ENCODE results near the gene PNKD.

The PNKD gene

DNA sequence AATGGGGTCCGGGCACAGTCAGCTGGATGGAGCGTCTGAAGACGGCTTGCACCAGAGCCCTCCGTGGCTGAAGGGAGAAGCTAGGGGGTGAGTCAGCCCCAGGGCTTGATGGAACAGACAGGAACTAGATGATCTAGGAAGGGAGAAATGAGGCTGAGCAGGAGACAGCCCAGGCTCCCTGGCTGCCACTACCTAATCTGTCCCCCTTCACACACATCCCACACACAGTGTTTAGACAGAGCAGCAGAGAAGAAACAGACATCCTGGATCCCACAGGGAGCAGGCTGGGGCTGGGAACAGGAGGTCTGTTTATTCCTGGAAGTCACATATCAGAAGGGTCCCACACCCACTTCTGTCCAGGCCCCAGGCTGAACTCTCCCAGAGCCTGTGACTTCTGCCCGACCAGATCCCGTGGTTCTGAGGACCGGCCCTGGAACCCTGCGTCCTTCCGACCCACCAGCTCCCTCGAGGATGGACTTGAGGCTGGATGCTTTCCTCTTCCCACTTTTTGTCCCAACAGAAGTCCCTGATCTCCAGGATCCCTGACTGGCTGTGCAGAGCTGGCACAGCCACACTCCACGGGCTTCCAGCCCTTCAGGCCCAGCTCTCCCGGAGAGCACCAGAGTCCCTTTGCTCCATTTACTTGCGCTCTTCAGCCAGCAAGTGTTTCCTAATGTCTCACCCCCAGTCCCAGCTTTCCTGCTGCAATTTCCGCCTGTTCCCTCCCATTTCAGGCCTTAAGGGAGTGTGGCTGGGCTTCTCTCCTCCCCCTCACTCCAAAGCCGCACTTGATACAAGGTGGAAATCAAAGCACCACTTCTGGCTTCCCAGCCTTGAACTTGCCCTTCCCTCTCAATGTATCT, 11.0 kb upstream of the PNKD start:
- Histone ChIP-seq H3K27ac (peak overlapping the region; percentile 29 to 89 (median 69); a peak in 17 of 22 replicates), H3K9ac (peak overlapping the region in 7 of 11 experiments; percentile 23 to 57 (median 36); a peak in 12 of 22 replicates), H3K4me3 (peak overlapping the region in 1 of 10 experiments; percentile 22; a peak in 1 of 20 replicates), H3K27me3 (no peaks in the 10 kb centered on the region), H4K20me1 (peaks cover 0 to 53% (median 26%) of the 10 kb centered on the region in 11 experiments; a peak in 19 of 22 replicates), H3K36me3 (peaks cover 36 to 48% (median 45%) of the 10 kb centered on the region in 11 experiments), H3K4me1 (peaks cover 58 to 100% (median 82%) of the 10 kb centered on the region in 10 experiments), H3K9me3 (replicated peaks in 1 of 11) (no peaks in the 10 kb centered on the region), H3K4me2 (peak overlapping the region; percentile 66 to 98 (median 76); a peak in 20 of 22 replicates)
- no peak for TF ChIP-seq Cebpa-rat (IDR thresholded peaks at IDR 0.05)

DNA sequence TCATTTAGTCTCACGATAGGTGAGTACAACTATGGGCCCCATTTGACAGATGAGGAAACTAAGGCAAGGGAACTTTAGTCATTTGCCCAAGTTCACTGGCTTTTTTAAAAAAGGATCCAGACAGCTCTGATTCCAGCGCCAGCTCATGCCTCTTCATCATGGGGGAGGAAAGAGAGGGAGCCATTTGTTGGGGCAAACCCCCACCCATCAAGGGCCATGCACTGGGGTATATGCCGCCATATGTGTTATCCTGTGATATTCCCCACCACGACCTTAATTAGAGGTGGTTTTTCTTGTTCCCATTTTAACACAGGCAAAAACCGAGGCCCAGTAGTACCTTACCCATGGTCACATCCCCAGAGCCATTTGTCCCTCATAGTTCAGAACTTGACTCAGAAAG, 10.2 kb upstream of the PNKD start:
- H3K4me2 ChIP-seq: peak overlapping the region in 6 of 11 experiments; percentile 76 to 98 (median 91); a peak in 10 of 22 replicates
- H3K9ac ChIP-seq: peak overlapping the region in 1 of 11 experiments; percentile 57; a peak in 1 of 22 replicates
- H4K20me1 ChIP-seq: peaks cover 0 to 53% (median 23%) of the 10 kb centered on the region in 11 experiments; a peak in 17 of 22 replicates
- peaks cover 64 to 100% (median 90%) of the 10 kb centered on the region in 10 experiments for H3K4me1 ChIP-seq
- peaks cover 36 to 48% (median 45%) of the 10 kb centered on the region in 11 experiments for H3K36me3 ChIP-seq
- peak overlapping the region in 7 of 11 experiments; percentile 63 to 89 (median 81); a peak in 8 of 22 replicates for H3K27ac ChIP-seq
- H3K27me3 ChIP-seq: no peaks in the 10 kb centered on the region
- H3K9me3 ChIP-seq (replicated peaks in 1 of 11): no peaks in the 10 kb centered on the region
- H3K4me3 ChIP-seq: no peak overlapping the region
- TF ChIP-seq Cebpa-rat (IDR thresholded peaks at IDR 0.05): no peak

DNA sequence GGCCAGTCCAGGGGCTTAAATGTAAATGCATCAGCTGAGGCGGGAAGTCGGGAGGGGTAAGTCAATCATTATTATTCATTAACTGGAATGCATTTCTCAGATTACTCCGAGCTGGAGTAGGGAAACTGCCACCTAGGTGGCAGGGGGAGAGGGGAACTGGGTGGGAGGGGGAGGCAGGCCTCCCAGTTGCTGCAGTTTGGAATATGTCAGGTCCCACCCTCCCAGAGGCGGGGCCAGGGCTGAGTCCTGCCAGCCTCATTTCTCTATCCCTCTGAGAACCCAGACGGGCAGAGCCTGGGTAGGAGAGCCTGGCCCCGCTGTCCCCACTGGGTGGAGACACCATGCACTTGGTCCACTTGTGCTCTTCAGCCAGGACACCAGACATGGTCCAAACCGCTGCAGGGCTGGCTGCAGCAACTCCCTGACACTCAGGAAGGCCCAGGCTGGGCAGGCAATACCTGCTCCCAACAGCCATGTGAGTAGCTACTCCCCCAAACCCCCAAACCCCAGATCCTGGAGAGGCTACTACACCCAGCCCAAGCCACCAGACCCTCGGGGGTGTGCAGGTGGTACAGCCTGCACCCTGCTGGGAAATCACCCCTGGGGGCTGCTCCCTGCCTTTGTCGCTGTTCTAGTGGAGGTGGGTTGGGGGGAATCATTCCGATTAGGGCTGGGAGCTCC, 9.4 kb upstream of the PNKD start, which contains the start of gene GPBAR1:
TSS of gene GPBAR1 (plus strand) at position 274 of the 681 bp plus-strand sequence. CDS start 1,710 bp downstream, outside the sequence.
- peak within 1 kb of the TSS; percentile 78 to 98 (median 87) for H3K4me2 ChIP-seq
- TF ChIP-seq Cebpa-rat (IDR thresholded peaks at IDR 0.05): no peak
- peak within 1 kb of the TSS; percentile 58 to 76 (median 70) for H3K9ac ChIP-seq

DNA sequence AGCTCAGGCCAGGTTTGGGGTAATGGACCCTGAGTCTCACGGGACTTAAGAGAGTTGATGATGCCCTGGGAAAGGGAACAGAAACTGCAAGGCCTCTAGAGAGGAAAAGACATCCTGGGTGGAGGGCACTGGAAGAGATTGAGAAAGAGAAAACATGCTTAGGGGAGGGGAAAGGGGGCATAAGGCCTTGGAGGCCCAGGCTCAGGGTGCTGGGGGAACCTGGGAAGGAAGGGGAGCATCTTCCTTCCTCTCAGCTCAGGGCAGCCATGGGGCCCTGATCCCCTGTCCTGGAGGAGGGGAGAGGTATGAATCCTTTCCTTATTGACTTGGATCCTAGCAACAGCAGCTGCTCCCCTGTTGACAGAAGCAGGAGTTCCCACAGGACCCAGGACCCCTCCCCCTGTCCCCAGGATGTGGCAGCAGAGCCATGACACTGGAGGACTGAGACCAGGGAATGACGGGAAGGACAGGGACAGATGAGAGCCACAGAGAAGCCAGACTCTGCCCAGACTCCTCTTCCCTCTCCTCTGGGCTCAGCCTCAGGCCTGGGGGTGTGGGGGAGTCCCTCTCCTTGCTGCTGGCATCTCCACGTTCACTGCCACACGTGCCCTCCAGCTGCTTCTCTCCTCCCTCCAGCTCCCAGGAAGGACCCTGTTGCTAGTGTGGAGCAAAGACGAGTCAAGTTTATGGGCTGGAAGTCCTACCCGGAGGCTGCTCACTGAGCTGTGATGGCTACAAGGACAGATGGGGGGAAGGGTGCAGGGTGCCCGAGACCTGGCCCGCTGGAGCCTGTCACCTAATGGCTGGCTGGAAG, 8.7 kb upstream of the PNKD start:
- Histone ChIP-seq H3K9me3 (replicated peaks in 1 of 11) (no peaks in the 10 kb centered on the region), H4K20me1 (peaks cover 0 to 54% (median 24%) of the 10 kb centered on the region in 11 experiments; a peak in 18 of 22 replicates), H3K27me3 (no peaks in the 10 kb centered on the region), H3K9ac (peak overlapping the region; percentile 58 to 76 (median 70)), H3K4me1 (peaks cover 64 to 99% (median 88%) of the 10 kb centered on the region in 10 experiments), H3K27ac (peak overlapping the region; percentile 53 to 89 (median 79)), H3K36me3 (peaks cover 38 to 48% (median 45%) of the 10 kb centered on the region in 11 experiments), H3K4me2 (peak overlapping the region; percentile 78 to 98 (median 87)), H3K4me3 (peak overlapping the region in 8 of 10 experiments; percentile 24 to 63 (median 29); a peak in 13 of 20 replicates)
- TF ChIP-seq Cebpa-rat (IDR thresholded peaks at IDR 0.05): no peak

More for the DNA sequence above, 9.4 kb upstream of the PNKD start, which contains the start of gene GPBAR1:
- Histone ChIP-seq H4K20me1 (peaks cover 0 to 54% (median 24%) of the 10 kb centered on the region in 11 experiments; a peak in 18 of 22 replicates), H3K4me1 (peaks cover 64 to 100% (median 93%) of the 10 kb centered on the region in 10 experiments), H3K9me3 (replicated peaks in 1 of 11) (no peaks in the 10 kb centered on the region), H3K4me3 (peak within 1 kb of the TSS in 8 of 10 experiments; percentile 24 to 63 (median 29); a peak in 13 of 20 replicates), H3K36me3 (peaks cover 36 to 48% (median 45%) of the 10 kb centered on the region in 11 experiments), H3K27me3 (no peaks in the 10 kb centered on the region), H3K27ac (peak within 1 kb of the TSS; percentile 53 to 89 (median 79))

DNA sequence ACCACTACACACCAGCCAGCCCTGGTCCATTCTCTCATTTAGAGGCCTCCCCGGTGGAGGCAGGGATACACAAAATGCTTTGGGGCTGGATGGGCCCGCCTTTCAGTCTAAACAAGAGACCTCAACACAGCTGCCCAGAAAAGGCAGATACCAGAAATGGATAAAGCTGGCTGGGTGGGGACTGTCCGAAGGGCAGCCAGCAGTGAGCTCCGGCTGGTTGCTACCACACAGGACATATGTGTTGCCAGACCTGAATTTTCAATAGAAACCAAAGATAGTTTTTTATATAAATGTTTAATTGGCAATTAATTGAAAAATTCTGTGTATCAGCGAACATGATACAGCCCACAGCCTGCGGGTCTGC, 8.1 kb upstream of the PNKD start:
- Histone ChIP-seq H3K9ac (peak overlapping the region; percentile 58 to 76 (median 70)), H3K36me3 (peaks cover 44 to 52% (median 48%) of the 10 kb centered on the region in 11 experiments), H3K9me3 (replicated peaks in 1 of 11) (no peaks in the 10 kb centered on the region), H3K4me3 (peak overlapping the region in 6 of 10 experiments; percentile 24 to 63 (median 34); a peak in 10 of 20 replicates), H3K27me3 (no peaks in the 10 kb centered on the region), H3K4me2 (peak overlapping the region; percentile 78 to 98 (median 87)), H3K27ac (peak overlapping the region; percentile 53 to 89 (median 79); a peak in 21 of 22 replicates), H3K4me1 (peaks cover 59 to 99% (median 83%) of the 10 kb centered on the region in 10 experiments), H4K20me1 (peaks cover 0 to 54% (median 24%) of the 10 kb centered on the region in 11 experiments; a peak in 18 of 22 replicates)
- TF ChIP-seq Cebpa-rat (IDR thresholded peaks at IDR 0.05): no peak

DNA sequence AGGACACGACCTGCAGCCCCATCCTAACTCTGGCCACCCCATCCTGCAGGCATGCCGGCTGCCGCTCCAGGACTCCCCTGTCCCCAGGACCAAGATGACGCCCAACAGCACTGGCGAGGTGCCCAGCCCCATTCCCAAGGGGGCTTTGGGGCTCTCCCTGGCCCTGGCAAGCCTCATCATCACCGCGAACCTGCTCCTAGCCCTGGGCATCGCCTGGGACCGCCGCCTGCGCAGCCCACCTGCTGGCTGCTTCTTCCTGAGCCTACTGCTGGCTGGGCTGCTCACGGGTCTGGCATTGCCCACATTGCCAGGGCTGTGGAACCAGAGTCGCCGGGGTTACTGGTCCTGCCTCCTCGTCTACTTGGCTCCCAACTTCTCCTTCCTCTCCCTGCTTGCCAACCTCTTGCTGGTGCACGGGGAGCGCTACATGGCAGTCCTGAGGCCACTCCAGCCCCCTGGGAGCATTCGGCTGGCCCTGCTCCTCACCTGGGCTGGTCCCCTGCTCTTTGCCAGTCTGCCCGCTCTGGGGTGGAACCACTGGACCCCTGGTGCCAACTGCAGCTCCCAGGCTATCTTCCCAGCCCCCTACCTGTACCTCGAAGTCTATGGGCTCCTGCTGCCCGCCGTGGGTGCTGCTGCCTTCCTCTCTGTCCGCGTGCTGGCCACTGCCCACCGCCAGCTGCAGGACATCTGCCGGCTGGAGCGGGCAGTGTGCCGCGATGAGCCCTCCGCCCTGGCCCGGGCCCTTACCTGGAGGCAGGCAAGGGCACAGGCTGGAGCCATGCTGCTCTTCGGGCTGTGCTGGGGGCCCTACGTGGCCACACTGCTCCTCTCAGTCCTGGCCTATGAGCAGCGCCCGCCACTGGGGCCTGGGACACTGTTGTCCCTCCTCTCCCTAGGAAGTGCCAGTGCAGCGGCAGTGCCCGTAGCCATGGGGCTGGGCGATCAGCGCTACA, 7.4 kb upstream of the PNKD start:
- peak overlapping the region in 4 of 10 experiments; percentile 27 to 63 (median 45); a peak in 4 of 20 replicates for H3K4me3 ChIP-seq
- peaks cover 52 to 94% (median 80%) of the 10 kb centered on the region in 10 experiments for H3K4me1 ChIP-seq

More for the DNA sequence above, 7.4 kb upstream of the PNKD start:
- no peaks in the 10 kb centered on the region for H3K9me3 ChIP-seq (replicated peaks in 1 of 11)
- H3K36me3 ChIP-seq: peaks cover 49 to 58% (median 55%) of the 10 kb centered on the region in 11 experiments
- H3K27ac ChIP-seq: peak overlapping the region in 10 of 11 experiments; percentile 66 to 89 (median 80); a peak in 16 of 22 replicates
- no peak for TF ChIP-seq Cebpa-rat (IDR thresholded peaks at IDR 0.05)
- peaks cover 0 to 59% (median 29%) of the 10 kb centered on the region in 11 experiments; a peak in 17 of 22 replicates for H4K20me1 ChIP-seq
- peak overlapping the region in 9 of 11 experiments; percentile 58 to 76 (median 71); a peak in 13 of 22 replicates for H3K9ac ChIP-seq
- H3K27me3 ChIP-seq: no peaks in the 10 kb centered on the region
- H3K4me2 ChIP-seq: peak overlapping the region; percentile 78 to 98 (median 87)
